Measurements from ENCODE around the gene ZBTB40. TPM values are rescaled to one million over a fixed set of nuclear protein-coding genes. Genes with fewer than 3 reads are reported as not detected.

The ZBTB40 gene
- total RNA-seq, 1 experiment from 2014 or later, result 16.3 TPM

GRCh38 chr1:22570140-22570909 is 118.7 kb downstream of the ZBTB40 start:
- H3K4me2 ChIP-seq (ENCODE audit: insufficient read depth, insufficient read length, low read length), result no peak overlapping the region
- Mint-ChIP-seq H3K4me1 (peaks cover 9 to 26% of the 10 kb centered on the region in 2 experiments), H3K9me3 (no peaks in the 10 kb centered on the region), H3K36me3 (ENCODE audit: insufficient read depth in 1 of 3, low read depth in 3 of 3) (no peaks in the 10 kb centered on the region; a peak in 1 of 7 replicates), H3K27ac (peak overlapping the region in 1 of 3 experiments; percentile 70; a peak in 2 of 7 replicates), H3K27me3 (ENCODE audit: low read depth) (peaks cover 3% of the 10 kb centered on the region), H3K4me3 (no peak overlapping the region)
- no peaks in the 10 kb centered on the region for H3K23me2 ChIP-seq (ENCODE audit: insufficient read length, low read depth, low read length, poor library complexity, severe bottlenecking)
- no peak overlapping the region for H4K5ac ChIP-seq (ENCODE audit: insufficient read length, low read depth, low read length)
- no peaks in the 10 kb centered on the region for H3K79me1 ChIP-seq (ENCODE audit: insufficient read depth, low read depth, low read length, poor library complexity, severe bottlenecking)
- no peaks in the 10 kb centered on the region for H3K79me2 ChIP-seq (ENCODE audit: insufficient read depth, low read length)
- H3K56ac ChIP-seq (ENCODE audit: insufficient read length, low read depth, low read length), result no peak overlapping the region
- H2BK20ac ChIP-seq (ENCODE audit: low read depth, low read length, poor library complexity, severe bottlenecking), result no peak overlapping the region
- H3K18ac ChIP-seq (ENCODE audit: insufficient read length, low read depth, low read length), result no peak overlapping the region
- whole genome bisulfite sequencing (ENCODE audit: extremely low coverage, insufficient read length, low lambda C conversion rate), result no CpG with 5 or more reads among the region's 34 CpGs
- peak overlapping the region; percentile 14 for H2BK5ac ChIP-seq (ENCODE audit: insufficient read length, low read length)
- no peak for DNase-seq
- no peak overlapping the region for H3T11ph ChIP-seq (ENCODE audit: low read length)
- no peak overlapping the region for H2AFZ ChIP-seq (ENCODE audit: low read length)
- TF ChIP-seq CTCF (conservative IDR thresholded peaks at IDR 0.05), result no peak
- H2BK15ac ChIP-seq (ENCODE audit: low read depth, low read length), result no peak overlapping the region
- H3K27me3 ChIP-seq (ENCODE audit: insufficient read depth, low read length), result no peaks in the 10 kb centered on the region
- no peak overlapping the region for H3K27ac ChIP-seq (ENCODE audit: insufficient read length, low read depth, low read length)
- no peak overlapping the region for H3K14ac ChIP-seq (ENCODE audit: insufficient read depth, low read length)
- H3K4me1 ChIP-seq (ENCODE audit: insufficient read depth, low read length), result 0 out of 2 replicates have a peak, but pooled peaks cover 2% of the 10 kb centered on the region
- H4K20me1 ChIP-seq (ENCODE audit: control insufficient read depth, insufficient read depth, insufficient read length), result no peaks in the 10 kb centered on the region
- H2BK120ac ChIP-seq (ENCODE audit: low read depth, low read length, poor library complexity, severe bottlenecking), result no peak overlapping the region
- no peak overlapping the region for H2AK5ac ChIP-seq (ENCODE audit: insufficient read length, low read length)
- no peak overlapping the region for H3K9ac ChIP-seq (ENCODE audit: extremely low read depth, insufficient read length, low read length)
- H3K4ac ChIP-seq (ENCODE audit: low read depth, low read length), result no peak overlapping the region
- H3K9me3 ChIP-seq (ENCODE audit: control insufficient read depth, low read depth, low read length), result no peaks in the 10 kb centered on the region
- peak overlapping the region; percentile 41 for H4K8ac ChIP-seq (replicated peaks; ENCODE audit: insufficient read length, low read depth, low read length)
- H2BK12ac ChIP-seq (ENCODE audit: insufficient read length, low read depth, low read length), result no peak overlapping the region
- no peak overlapping the region for H4K91ac ChIP-seq (ENCODE audit: insufficient read length, low read depth, low read length)
- no peak overlapping the region for H3K23ac ChIP-seq (ENCODE audit: insufficient read length, low read depth, low read length)
